HG03280 (cell line): ENCODE measurements around the gene CACFD1.

Source experiments
- ATAC-seq: cut with Tn5 transposase; IDR thresholded peaks from one replicate; pipeline ENCODE4 v1.9.1; 2021; ENCODE audit warnings: mild to moderate bottlenecking, moderate library complexity; ENCODE audit not compliant: unreplicated experiment

Gene CACFD1

DNA sequence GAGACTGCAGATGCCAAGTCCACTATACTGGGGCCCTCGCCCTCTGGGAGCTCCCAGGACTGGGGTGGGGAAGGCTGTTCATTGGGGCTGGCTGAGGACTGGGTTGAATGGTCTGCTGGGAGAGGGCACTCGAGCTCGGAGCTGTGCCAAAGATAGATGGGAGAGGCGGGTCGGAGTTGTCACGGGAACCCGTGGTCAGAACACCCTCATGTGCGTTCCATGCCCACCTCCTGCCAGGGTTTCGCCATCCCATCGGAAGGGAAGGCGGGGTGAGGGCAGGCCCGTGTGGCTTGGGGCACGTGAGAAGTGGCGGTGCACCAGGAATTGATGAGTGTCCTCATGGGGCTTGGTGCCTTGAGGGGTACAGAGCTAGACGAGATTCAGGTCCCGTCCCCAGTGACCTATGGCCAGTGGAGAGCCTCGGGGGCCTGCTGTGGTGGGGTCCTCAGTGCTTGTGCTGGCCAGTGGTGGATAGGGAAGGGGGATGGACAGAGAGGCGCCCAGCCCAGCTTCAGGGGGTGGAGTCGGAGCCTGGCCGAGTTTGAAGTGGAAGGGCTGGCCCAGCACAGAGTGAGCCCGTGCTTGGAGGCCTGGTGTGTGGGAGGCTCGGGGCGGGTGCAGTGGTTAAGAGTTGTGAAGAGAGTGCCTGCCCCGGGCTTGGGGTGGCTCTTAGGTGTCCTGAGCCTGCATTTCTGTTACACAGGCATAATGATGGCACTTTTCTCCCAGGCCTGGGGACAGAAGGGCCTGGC lies 4.3 kb downstream of the CACFD1 start:
- no peak for ATAC-seq

GRCh38 chr9:133464638-133465037 lies 4.9 kb downstream of the CACFD1 start:
- ATAC-seq: no peak

DNA sequence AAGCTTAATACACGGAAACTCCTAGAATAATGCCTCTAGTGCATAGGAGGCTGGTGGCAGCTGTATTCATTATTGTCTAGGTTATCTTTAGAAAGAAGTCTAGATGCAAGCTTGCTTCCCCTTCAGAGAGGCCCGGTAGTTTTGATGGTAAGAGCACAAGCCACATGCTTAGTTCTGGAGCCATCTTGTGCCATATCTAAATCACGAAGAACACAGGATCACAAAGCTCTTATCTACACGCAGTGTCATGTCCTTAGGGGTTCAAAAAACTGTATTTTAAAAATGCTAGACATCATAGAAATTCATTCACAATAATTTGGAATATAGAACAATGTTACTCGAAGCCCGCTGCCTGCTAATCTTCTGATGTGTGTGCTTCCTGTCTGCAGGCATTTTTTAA lies 6.2 kb downstream of the CACFD1 start:
- no peak for ATAC-seq

- ATAC-seq: no peak
These were observed 7.3 kb downstream of the CACFD1 start for GRCh38 chr9:133467101-133467500.

GRCh38 chr9:133468374-133468773 lies 8.6 kb downstream of the CACFD1 start:
- no peak for ATAC-seq

DNA sequence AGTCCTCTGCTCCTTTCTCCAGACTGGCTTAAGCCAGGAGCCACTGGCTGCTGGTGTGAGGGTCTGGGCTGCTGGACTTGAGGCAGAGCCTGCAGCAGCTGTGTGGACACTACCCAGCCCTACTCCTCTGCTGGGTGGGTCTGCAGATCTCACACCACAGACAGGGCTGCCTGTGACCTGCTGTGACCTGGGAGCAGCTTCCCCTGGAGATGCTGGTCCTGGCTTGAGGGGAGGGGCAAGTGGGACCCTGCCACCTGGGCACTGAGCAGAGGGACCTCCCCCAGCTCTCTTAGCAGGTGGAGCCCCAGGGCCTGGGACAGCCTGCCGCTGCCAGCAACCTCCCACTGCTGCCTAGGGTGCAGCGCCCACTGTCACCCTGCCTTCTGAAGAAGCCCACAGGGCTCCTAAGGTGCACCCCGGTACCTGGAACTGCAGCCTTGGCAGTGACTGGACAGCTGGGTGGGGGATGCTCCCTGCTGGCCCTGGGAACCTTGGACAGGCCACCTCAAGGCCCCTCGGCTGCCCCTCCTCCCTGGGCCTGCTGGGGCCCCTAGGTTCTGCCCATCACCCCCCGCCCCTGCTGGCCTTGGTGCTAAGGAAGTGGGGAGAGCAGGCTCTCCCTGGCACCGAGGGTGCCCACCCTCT lies 9.1 kb downstream of the CACFD1 start:
- ATAC-seq: no peak

DNA sequence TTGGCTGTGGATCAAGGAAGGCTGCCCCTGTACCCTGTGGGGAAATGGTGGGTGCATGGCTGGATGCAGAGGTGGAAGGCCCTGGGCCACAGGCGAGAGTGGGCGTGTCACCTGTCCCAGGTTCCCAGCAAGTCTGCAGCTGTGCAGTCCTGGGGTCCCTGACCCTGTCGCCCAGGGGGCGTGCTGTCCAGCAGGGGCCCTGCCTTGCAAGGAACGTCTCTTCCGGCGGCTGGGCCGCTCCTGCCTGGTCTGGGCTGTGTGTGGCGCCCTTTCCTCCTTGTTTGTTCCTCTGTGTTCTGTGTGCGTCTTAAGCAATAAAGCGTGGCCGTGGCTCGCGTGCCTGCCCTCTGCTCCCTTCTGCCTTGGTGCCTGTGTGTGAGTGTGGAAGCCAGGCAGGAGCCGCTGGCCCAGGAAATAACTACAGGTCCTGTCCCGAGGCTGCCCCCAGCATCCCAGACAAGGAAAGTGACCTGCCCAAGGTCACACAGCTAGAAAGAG lies 10.7 kb downstream of the CACFD1 start:
- ATAC-seq: no peak

DNA sequence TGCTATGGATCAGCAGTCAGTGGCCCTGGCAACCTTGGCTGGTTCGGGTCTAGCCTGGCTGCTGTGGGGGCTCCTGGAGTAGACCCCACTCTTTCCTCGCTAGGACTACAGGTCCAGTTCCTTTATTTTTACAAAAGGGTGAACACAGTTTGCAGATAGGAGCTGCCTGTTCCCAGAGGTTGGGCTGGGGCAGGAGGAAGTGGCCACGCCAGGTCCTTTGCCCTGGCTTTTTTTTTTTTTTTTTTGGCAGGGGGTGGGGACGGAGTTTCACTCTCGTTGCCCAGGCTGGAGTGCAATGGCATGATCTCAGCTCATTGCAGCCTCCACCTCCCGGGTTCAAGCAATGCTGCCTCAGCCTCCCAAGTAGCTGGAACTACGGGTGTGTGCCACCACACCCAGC lies 11.2 kb downstream of the CACFD1 start:
- no peak for ATAC-seq

DNA sequence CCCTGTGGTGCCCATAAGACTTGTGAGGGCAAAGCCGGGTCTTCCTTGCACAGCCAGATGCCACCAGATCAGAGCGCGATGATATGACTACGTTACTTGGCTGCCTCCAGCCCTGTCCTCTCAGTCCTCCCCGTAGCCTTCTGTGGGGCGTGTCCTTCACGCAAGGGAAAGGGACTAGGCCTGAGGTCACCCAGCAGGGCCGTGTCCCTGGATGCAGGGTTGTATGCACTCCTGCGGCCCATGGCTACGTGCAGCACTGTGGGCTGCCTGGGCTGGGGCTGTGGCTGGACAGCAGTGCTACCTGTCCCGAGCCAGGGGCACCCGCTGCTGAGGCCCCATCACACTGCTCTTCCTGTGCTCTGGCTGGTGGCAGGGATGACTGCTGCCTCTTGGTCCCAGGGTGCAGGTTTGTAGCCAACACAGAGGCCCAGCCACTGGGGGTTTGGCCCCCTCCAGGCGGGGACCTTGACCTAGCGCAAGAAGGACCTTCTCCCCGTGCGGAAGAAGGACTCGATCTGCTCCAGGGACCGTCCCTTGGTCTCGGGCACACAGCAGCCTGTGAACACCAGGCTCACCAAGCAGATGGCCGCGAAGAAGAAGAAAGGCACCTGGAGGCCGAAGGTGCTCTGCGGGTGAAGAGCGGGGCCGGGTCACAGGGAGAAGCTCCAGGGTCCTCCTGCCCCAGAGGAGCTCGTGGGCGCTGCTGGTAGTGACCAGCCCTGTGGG lies 11.9 kb downstream of the CACFD1 start:
- ATAC-seq: no peak

DNA sequence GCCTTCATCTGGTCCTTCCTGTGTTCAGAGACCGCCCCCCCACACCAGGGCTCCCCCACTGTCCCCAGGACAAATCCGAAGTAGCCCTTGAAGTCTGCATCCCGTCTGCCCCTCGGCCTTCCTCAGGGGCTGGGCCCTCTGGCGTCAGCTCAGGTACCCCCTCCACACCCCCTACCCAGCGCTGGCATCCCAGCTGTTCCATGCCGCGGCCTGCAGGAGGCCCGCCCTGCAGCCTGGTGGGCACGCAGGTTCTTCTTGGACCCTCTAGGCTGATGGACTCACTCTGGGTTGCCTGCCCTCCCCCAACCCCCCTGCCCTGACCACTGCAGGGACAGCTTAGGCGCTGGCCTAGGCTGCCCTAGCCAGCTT lies 12.5 kb downstream of the CACFD1 start:
- no peak for ATAC-seq

DNA sequence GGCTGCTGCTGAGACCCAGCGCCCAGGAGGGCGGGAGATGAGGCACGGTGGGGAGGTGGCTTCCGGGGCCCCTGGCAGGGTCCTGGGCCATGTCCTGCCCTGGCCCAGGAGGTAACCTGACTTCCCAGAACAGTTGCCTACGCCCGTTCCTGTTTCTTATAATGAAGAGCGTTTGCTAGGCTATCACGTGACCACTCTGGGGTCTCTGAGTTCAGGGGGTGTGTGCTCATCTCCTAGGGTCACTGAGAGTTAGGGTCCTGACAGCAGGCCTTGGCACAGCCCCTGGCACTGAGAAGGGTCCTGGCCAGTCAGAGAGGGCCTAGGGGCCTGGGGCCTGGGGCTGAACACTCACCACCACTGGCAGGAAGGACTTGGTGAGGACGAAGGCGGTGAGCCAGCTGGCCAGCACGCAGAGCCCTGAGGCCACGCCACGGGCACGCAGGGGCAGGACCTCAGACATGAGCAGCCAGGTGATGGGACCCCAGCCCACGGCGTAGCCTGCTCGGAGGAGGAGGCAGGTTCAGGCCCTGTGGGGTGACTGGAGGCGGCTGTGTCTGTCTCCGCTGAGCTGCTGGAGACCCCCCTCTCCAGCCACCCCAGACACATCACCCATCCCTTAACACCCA lies 13.1 kb downstream of the CACFD1 start:
- ATAC-seq: no peak

- no peak for ATAC-seq
These were observed 14.0 kb downstream of the CACFD1 start for GRCh38 chr9:133473743-133474142.

DNA sequence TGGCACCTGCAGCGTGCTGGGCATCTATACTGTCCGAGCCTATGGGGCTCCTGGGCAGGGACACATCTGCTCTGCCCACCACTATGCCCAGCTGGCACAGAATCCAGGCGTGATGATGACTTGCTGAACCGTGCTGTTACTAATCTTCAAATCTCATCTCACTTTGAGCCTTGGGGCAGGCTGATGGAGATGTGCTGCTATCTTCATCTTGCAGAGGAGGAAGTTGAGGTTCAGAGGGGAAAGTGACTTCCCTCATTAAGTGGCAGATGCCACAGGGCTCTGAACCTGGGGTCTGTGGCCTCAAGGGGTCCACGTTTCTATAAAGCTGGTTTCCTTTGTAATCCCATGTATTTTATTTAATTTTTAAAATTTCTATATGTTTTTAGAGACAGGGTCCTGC lies 14.4 kb downstream of the CACFD1 start:
- no peak for ATAC-seq

DNA sequence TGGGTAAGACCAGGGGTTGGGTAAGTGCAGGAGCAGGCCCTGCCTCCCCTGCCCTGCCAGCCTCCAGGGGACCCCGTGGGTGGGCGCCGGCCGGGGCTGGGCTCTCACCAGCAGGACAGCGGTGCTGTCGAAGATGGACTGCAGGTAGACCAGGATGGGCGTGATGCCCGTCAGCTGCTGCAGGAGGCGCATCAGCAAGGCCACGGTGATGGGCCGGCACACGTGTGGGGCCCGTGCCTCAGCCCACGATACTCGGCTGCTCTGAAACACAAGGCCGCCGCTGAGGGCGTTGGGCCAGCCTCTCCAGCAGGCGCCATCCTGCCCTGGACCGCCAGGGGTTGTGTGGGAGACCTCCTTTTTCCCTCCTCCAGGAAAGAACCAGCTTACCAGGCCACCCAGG lies 15.1 kb downstream of the CACFD1 start:
- no peak for ATAC-seq

DNA sequence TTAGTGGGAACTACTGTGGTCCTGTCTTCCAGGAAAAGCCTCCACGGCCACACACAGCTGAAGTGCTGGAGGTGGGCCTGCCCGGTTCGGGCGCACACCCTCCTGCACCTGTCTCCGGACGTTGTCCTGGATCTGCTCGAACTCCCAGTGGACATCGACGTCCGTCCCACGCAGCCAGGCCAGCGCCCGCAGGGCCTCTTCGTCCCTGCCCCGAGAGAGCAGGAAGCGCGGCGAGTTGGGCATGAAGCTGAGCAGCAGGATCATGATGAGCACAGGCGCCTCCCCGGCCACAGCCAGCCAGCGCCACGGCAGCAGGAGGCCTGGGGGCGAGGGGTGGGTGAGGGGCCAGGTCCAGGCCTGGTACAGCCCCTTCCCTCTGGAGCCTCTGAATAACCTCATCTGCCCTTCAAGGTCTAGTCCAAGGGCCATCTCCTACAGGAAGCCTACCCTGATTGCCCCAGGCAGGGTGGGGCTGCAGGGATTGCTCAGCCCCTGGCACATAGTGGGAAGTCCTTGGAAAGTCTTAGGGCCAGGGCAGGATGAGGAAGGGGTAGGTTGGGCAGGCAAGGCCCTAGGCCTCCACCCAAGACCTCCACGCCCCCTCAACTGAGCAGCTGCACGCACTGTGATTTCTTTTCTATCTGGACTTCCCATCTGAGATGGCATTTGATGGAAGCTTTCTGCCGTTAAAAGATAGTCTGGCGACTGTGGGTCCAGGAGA lies 15.7 kb downstream of the CACFD1 start:
- ATAC-seq: no peak

DNA sequence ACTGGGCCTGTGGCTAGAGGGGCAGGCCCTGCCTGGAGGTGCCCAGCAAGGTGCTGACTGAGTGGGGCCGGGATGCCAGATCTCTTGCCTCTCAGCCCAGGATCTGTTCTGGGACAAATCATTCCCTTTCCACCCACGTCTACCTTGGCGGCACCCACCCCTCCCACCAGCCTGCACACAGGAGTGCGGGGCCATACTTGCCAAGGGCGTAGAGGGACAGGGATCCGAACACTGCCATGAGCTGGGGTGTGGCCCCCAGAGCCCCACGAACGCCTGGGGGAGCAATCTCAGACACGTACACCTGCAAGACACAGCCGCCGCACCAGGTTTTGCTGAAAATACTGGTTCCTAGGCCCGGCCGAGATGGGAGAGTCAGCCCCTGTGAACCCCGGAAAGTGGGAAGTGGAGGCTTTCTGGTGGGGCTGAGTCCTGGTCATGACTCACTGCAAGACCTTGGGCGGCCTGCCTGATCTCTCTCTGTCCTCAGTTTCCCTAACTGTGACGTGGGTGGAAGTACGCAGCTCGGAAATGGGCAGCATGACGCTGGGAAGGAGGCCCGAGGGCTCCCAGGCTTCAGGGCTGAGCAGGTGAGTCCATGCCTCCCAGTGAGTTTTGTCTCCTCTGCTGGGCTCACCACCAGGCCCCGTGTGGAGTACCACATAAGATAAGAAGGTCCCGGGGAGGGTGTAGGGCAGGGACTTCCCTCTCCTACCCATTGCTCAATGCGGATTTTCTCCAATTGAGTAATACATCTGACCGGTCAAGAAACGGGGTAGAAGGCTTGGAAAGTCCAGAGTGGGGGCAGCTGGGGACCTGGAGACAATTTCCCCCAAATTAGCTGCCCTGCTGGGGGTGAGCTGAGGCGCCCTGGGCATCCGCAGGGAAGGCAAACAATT lies 16.5 kb downstream of the CACFD1 start:
- ATAC-seq: no peak

- ATAC-seq: no peak
These were observed 17.2 kb downstream of the CACFD1 start for GRCh38 chr9:133476941-133477340.

- no peak for ATAC-seq
These were observed 17.7 kb downstream of the CACFD1 start for GRCh38 chr9:133477461-133477860.

DNA sequence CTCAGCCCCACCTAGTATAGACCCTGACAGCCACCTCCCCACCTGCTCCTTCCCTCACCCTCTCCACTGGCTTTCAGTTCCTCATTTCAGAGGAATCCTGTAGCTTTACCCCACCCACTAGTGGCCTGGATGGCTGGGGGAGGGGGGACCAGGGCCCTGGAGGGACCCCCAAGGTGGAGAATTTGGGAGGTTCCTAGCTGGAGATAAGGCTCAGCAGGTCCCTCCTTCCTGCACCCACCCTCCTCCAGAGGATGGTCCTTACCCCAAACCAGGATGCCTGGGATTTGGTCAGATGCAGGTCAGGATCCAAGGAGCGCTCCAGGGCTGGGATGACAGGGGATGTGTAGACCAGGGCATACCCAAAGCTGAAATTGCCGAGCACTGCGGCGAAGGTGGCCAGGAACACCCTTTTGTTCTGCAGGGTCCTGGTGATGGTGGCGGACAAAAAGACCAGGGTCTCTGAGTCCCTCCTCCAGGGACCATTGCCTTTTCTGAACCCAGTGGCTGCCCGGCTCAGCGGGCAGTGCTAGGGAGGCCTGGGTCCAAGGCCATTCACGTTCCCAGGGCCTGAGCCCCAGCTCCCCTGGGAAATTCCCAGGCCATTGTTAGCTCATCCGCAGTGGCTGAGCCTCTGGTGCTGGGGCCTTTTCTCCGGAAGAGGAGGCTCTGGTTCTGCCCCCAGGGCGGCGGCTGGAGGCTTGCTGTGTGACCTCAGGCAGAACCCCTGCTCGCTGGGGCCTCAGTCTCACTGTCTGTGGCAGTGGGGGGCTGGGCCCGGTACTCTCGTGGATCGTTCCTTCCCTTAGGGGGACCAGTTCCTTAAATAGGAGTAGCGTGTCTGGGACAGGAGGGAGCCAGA lies 18.4 kb downstream of the CACFD1 start:
- peak; percentile 27 for ATAC-seq
